ENCODE results near the gene ESR2. TPM values are rescaled to one million over a fixed set of nuclear protein-coding genes. Genes with fewer than 3 reads are reported as not detected.

Gene ESR2
- total and polyA plus RNA-seq, 4 donors = 0.11 to 3.4 (median 0.37) TPM

DNA sequence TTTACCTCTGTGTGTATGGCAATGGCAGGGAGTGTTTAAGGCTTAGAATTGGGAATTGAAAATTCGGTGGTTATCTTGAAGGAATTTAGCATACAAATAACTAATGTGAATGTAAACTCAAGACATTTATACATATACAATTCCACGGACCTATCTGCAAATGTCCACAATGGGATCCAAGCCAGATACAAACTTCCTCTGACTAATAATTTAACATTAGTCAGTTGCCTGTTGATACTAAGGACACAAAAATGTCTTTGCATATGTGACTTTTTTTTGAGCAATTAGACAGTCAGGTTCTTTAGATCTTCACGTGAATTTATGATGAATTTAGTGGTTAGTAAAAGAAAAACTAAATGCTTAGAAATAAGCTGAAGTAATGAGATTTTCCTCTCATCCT, 40.5 kb downstream of the ESR2 start:
- Histone ChIP-seq H3K9me3 (ENCODE audit: control insufficient read depth in 4 of 4, insufficient read depth in 3 of 4, low read length in 3 of 4) (no peaks in the 10 kb centered on the region), H3K36me3 (ENCODE audit: control insufficient read depth in 4 of 4, insufficient read depth in 4 of 4, low read length in 4 of 4) (no peaks in the 10 kb centered on the region), H3K27me3 (ENCODE audit: control insufficient read depth in 3 of 3, insufficient read depth in 3 of 3, low read length in 2 of 3) (no peaks in the 10 kb centered on the region), H3K4me1 (ENCODE audit: control insufficient read depth in 5 of 5, insufficient read depth in 5 of 5, low read length in 5 of 5) (peaks cover 0 to 16% (median 0%) of the 10 kb centered on the region in 5 donors), H3K4me3 (no peak overlapping the region), H3K27ac (ENCODE audit: low read depth in 1 of 2, low read length in 1 of 2) (no peak overlapping the region), H3K9ac (ENCODE audit: insufficient read depth in 1 of 2, low read length in 2 of 2) (no peak overlapping the region)
- no peak for DNase-seq
- TF ChIP-seq, protein P1, sequence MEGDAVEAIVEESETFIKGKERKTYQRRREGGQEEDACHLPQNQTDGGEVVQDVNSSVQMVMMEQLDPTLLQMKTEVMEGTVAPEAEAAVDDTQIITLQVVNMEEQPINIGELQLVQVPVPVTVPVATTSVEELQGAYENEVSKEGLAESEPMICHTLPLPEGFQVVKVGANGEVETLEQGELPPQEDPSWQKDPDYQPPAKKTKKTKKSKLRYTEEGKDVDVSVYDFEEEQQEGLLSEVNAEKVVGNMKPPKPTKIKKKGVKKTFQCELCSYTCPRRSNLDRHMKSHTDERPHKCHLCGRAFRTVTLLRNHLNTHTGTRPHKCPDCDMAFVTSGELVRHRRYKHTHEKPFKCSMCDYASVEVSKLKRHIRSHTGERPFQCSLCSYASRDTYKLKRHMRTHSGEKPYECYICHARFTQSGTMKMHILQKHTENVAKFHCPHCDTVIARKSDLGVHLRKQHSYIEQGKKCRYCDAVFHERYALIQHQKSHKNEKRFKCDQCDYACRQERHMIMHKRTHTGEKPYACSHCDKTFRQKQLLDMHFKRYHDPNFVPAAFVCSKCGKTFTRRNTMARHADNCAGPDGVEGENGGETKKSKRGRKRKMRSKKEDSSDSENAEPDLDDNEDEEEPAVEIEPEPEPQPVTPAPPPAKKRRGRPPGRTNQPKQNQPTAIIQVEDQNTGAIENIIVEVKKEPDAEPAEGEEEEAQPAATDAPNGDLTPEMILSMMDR (IDR thresholded peaks at IDR 0.05; ENCODE audit: control extremely low read depth, extremely low read depth) = no peak
- no peak for ATAC-seq (ENCODE audit: insufficient read depth, low FRiP score)
- 59 to 77% methylated on average over 3 of the region's 3 CpGs for WGBS, 2 donors

DNA sequence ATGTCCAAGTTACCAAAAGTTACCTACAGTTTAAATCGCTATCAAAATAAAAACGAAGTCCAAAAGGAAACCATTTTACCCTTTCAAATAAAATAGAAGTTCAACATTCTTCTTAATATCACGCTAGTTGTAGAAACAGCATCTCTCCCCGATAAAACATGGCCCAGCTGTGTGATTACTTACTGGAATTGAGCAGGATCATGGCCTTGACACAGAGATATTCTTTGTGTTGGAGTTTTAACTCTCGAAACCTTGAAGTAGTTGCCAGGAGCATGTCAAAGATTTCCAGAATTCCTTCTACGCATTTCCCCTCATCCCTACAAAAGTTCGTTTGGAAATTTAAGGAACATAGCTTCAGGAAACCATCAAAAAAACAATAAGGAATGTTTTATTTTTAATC, 44.8 kb downstream of the ESR2 start:
- no peaks in the 10 kb centered on the region for H3K27me3 ChIP-seq (ENCODE audit: control insufficient read depth in 3 of 3, insufficient read depth in 3 of 3, low read length in 2 of 3)
- H3K9ac ChIP-seq (ENCODE audit: insufficient read depth in 1 of 2, low read length in 2 of 2) = no peak overlapping the region
- ATAC-seq (ENCODE audit: insufficient read depth, low FRiP score) = no peak
- H3K27ac ChIP-seq (ENCODE audit: low read depth in 1 of 2, low read length in 1 of 2) = no peak overlapping the region
- H3K4me3 ChIP-seq = no peak overlapping the region
- peaks cover 0 to 11% (median 0%) of the 10 kb centered on the region in 5 donors for H3K4me1 ChIP-seq (ENCODE audit: control insufficient read depth in 5 of 5, insufficient read depth in 5 of 5, low read length in 5 of 5)
- no peaks in the 10 kb centered on the region for H3K36me3 ChIP-seq (ENCODE audit: control insufficient read depth in 4 of 4, insufficient read depth in 4 of 4, low read length in 4 of 4)
- TF ChIP-seq, protein P1 (IDR thresholded peaks at IDR 0.05; ENCODE audit: control extremely low read depth, extremely low read depth) = no peak
- peak; percentile 25 to 63 (median 63) for DNase-seq
- H3K9me3 ChIP-seq (ENCODE audit: control insufficient read depth in 4 of 4, insufficient read depth in 3 of 4, low read length in 3 of 4) = no peaks in the 10 kb centered on the region
- 69 to 83% methylated on average over 7 of the region's 7 CpGs for WGBS, 2 donors

DNA sequence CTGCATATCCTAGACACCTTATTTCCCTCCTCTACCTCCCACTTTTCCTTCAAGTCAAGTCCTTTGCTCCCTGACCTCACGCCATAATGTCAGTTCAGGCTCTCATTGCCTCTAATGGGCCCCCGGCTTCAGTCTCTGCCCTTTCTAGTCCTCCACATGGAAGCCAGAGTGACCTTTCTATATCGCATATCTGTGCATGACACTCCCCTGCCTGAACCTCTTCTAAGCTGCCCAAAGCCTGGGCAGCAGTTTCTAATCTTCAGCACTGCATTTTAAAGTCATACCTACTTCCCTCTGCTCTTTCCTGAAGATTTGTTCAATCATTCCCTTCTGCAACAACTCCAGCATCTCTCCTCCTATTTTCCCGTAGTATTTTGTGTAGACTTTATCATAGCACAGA, 45.5 kb downstream of the ESR2 start:
- Histone ChIP-seq H3K9me3 (ENCODE audit: control insufficient read depth in 4 of 4, insufficient read depth in 3 of 4, low read length in 3 of 4) (no peaks in the 10 kb centered on the region), H3K27me3 (ENCODE audit: control insufficient read depth in 3 of 3, insufficient read depth in 3 of 3, low read length in 2 of 3) (no peaks in the 10 kb centered on the region), H3K9ac (ENCODE audit: insufficient read depth in 1 of 2, low read length in 2 of 2) (no peak overlapping the region), H3K27ac (ENCODE audit: low read depth in 1 of 2, low read length in 1 of 2) (no peak overlapping the region), H3K4me1 (ENCODE audit: control insufficient read depth in 5 of 5, insufficient read depth in 5 of 5, low read length in 5 of 5) (peaks cover 0 to 11% (median 0%) of the 10 kb centered on the region in 5 donors), H3K4me3 (no peak overlapping the region), H3K36me3 (ENCODE audit: control insufficient read depth in 4 of 4, insufficient read depth in 4 of 4, low read length in 4 of 4) (no peaks in the 10 kb centered on the region)
- TF ChIP-seq, protein P1 (IDR thresholded peaks at IDR 0.05; ENCODE audit: control extremely low read depth, extremely low read depth) = no peak
- DNase-seq (no peak), ATAC-seq (ENCODE audit: insufficient read depth, low FRiP score) (no peak)
- WGBS, 2 donors = 65 to 84% methylated on average over 4 of the region's 4 CpGs

DNA sequence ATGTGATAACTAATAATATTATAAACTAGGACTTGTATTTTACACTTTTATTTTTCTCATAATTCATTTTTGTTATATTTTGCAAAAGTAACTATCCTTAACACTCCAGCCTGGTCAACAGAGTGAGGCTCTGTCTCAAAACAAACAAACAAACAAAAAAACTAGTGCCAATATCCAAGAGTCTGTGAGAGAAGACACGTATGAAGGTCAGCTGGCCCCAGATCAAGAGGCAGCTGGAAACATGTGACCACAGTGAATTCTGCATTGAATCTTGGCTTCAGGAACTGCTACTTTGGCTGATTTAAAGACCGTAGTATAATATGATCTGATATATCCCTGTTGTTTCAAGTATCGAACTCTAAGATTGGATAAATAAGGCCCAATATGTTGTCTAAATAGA, 47.0 kb downstream of the ESR2 start:
- Histone ChIP-seq H3K27me3 (ENCODE audit: control insufficient read depth in 3 of 3, insufficient read depth in 3 of 3, low read length in 2 of 3) (no peaks in the 10 kb centered on the region), H3K9me3 (ENCODE audit: control insufficient read depth in 4 of 4, insufficient read depth in 3 of 4, low read length in 3 of 4) (no peaks in the 10 kb centered on the region), H3K36me3 (ENCODE audit: control insufficient read depth in 4 of 4, insufficient read depth in 4 of 4, low read length in 4 of 4) (no peaks in the 10 kb centered on the region), H3K4me3 (no peak overlapping the region), H3K27ac (ENCODE audit: low read depth in 1 of 2, low read length in 1 of 2) (no peak overlapping the region), H3K4me1 (ENCODE audit: control insufficient read depth in 5 of 5, insufficient read depth in 5 of 5, low read length in 5 of 5) (peaks cover 0 to 11% (median 0%) of the 10 kb centered on the region in 5 donors), H3K9ac (ENCODE audit: insufficient read depth in 1 of 2, low read length in 2 of 2) (no peak overlapping the region)
- WGBS, 2 donors = 91 to 92% methylated on average over 3 of the region's 3 CpGs
- ATAC-seq (ENCODE audit: insufficient read depth, low FRiP score) (no peak), DNase-seq (peak; percentile 28 to 46 (median 36))
- TF ChIP-seq, protein P1 (IDR thresholded peaks at IDR 0.05; ENCODE audit: control extremely low read depth, extremely low read depth) = no peak

All from lung (tissue), 12 donors.